ENCODE measurements around the gene LRRC37A.
"Not testable (repeated sequence)": the region's sequence is repeated elsewhere in the genome, so short reads cannot be mapped to it uniquely, and the experiment has no call there.

- TF ChIP-seq, protein P1, sequence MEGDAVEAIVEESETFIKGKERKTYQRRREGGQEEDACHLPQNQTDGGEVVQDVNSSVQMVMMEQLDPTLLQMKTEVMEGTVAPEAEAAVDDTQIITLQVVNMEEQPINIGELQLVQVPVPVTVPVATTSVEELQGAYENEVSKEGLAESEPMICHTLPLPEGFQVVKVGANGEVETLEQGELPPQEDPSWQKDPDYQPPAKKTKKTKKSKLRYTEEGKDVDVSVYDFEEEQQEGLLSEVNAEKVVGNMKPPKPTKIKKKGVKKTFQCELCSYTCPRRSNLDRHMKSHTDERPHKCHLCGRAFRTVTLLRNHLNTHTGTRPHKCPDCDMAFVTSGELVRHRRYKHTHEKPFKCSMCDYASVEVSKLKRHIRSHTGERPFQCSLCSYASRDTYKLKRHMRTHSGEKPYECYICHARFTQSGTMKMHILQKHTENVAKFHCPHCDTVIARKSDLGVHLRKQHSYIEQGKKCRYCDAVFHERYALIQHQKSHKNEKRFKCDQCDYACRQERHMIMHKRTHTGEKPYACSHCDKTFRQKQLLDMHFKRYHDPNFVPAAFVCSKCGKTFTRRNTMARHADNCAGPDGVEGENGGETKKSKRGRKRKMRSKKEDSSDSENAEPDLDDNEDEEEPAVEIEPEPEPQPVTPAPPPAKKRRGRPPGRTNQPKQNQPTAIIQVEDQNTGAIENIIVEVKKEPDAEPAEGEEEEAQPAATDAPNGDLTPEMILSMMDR (IDR thresholded peaks at IDR 0.05), result peak in 2 of 6 experiments; percentile 6 to 18
- not testable (repeated sequence) for TF ChIP-seq POLR2A, POLR2AphosphoS5, EP300 (IDR thresholded peaks at IDR 0.05)
Observed at GRCh38 chr17:46259845-46260661, 34.9 kb upstream of the LRRC37A start.

Measured in upper lobe of left lung (tissue), 4 donors.